Raji (cell line): ENCODE data around the gene SPATA19.

ENCODE experiments used
- POLR2A ChIP-seq: IDR thresholded peaks from 2 replicates; pipeline ENCODE4 v1.6.1; 2011; ENCODE audit warnings: low read depth, low read length, control low read depth; ENCODE audit not compliant: insufficient read depth

Gene SPATA19

GRCh38 chr11:133828871-133829270 lies 16.4 kb downstream of the SPATA19 start:
- no peak for TF ChIP-seq POLR2A

GRCh38 chr11:133827556-133827955 lies 17.8 kb downstream of the SPATA19 start:
- no peak for TF ChIP-seq POLR2A

GRCh38 chr11:133826866-133827265 lies 18.4 kb downstream of the SPATA19 start:
- TF ChIP-seq POLR2A, result no peak

- no peak for TF ChIP-seq POLR2A
Observed at GRCh38 chr11:133825666-133826065, 19.6 kb downstream of the SPATA19 start.

- TF ChIP-seq POLR2A, result no peak
Observed at GRCh38 chr11:133825156-133825555, 20.2 kb downstream of the SPATA19 start.

- TF ChIP-seq POLR2A, result no peak
Observed at GRCh38 chr11:133824593-133824992, 20.7 kb downstream of the SPATA19 start.

- no peak for TF ChIP-seq POLR2A
Observed at GRCh38 chr11:133823614-133824013, 21.7 kb downstream of the SPATA19 start.

- TF ChIP-seq POLR2A, result no peak
Observed at GRCh38 chr11:133823211-133823610, 22.1 kb downstream of the SPATA19 start.

- TF ChIP-seq POLR2A, result no peak
Observed at GRCh38 chr11:133821776-133822175, 23.5 kb downstream of the SPATA19 start.

- TF ChIP-seq POLR2A, result no peak
Observed at GRCh38 chr11:133819746-133820315, 25.5 kb downstream of the SPATA19 start.

- no peak for TF ChIP-seq POLR2A
Observed at GRCh38 chr11:133819114-133819513, 26.2 kb downstream of the SPATA19 start.

- TF ChIP-seq POLR2A, result no peak
Observed at GRCh38 chr11:133818302-133818701, 27.0 kb downstream of the SPATA19 start.

- no peak for TF ChIP-seq POLR2A
Observed at GRCh38 chr11:133817449-133817848, 27.9 kb downstream of the SPATA19 start.

- TF ChIP-seq POLR2A, result no peak
Observed at GRCh38 chr11:133816146-133816870, 29.0 kb downstream of the SPATA19 start.

GRCh38 chr11:133815636-133816035 lies 29.7 kb downstream of the SPATA19 start:
- no peak for TF ChIP-seq POLR2A

GRCh38 chr11:133814588-133815100 lies 30.7 kb downstream of the SPATA19 start:
- TF ChIP-seq POLR2A, result no peak
